Sigmoid colon (tissue), 4 donors: ENCODE results near the gene CDH1.

Source experiments
- EP300 ChIP-seq, 4 donors: sonication (generic); formaldehyde crosslinking; IDR thresholded peaks; one replicate each; pipeline ENCODE4 v1.6.1; 2017; ENCODE audit warnings: antibody characterized with exemption in 4 of 4
- POLR2A ChIP-seq, 2 donors: fragments of 450-650 bp; IDR thresholded peaks; one replicate each; pipeline ENCODE4 v1.6.1; 2016; ENCODE audit warnings: antibody characterized with exemption in 2 of 2, mild to moderate bottlenecking in 2 of 2, moderate library complexity in 2 of 2
- POLR2AphosphoS5 ChIP-seq, 4 donors: sonication (generic); formaldehyde crosslinking; IDR thresholded peaks; one replicate each; pipeline ENCODE4 v1.6.1; 2017; ENCODE audit warnings: antibody characterized with exemption in 4 of 4
- TF ChIP-seq, protein P1 (sequence below), 4 experiments: fragments of 450-650 bp in 3 of 4; fragments of 200-600 bp in 1 of 4; IDR thresholded peaks; one replicate each; pipeline ENCODE4 v1.5.1; 2016 to 2019; ENCODE audit warnings: antibody characterized with exemption in 4 of 4, mild to moderate bottlenecking in 3 of 4, moderate library complexity in 2 of 4

DNA sequence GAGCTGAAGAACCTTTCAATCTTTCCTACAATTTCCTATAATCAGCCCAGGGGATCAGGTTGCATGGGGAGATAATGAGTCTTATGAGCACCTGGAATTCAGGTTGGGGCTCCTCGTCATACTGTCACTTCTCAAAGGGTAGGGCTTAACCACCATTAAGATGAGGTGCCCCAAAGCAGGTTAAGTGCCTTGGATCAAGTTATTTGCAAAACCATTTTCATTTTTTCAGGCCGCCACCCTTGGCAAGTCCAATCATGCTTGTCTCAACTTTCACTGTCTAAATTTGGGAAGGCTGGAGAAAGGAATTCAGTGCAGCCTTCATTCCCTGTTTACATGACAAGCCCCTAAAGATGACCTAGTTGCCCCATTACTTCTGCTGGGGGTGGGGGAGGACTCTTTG, 61.3 kb downstream of the CDH1 start:
- TF ChIP-seq, protein P1, sequence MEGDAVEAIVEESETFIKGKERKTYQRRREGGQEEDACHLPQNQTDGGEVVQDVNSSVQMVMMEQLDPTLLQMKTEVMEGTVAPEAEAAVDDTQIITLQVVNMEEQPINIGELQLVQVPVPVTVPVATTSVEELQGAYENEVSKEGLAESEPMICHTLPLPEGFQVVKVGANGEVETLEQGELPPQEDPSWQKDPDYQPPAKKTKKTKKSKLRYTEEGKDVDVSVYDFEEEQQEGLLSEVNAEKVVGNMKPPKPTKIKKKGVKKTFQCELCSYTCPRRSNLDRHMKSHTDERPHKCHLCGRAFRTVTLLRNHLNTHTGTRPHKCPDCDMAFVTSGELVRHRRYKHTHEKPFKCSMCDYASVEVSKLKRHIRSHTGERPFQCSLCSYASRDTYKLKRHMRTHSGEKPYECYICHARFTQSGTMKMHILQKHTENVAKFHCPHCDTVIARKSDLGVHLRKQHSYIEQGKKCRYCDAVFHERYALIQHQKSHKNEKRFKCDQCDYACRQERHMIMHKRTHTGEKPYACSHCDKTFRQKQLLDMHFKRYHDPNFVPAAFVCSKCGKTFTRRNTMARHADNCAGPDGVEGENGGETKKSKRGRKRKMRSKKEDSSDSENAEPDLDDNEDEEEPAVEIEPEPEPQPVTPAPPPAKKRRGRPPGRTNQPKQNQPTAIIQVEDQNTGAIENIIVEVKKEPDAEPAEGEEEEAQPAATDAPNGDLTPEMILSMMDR (IDR thresholded peaks at IDR 0.05) = no peak
- TF ChIP-seq POLR2A (IDR thresholded peaks at IDR 0.05) = no peak
- TF ChIP-seq EP300 (IDR thresholded peaks at IDR 0.05) = no peak
- no peak for TF ChIP-seq POLR2AphosphoS5 (IDR thresholded peaks at IDR 0.05)
